ENCODE results near the gene GPR62.
"Not testable (repeated sequence)": the region's sequence is repeated elsewhere in the genome, so short reads cannot be mapped to it uniquely, and the experiment has no call there.

GPR62 gene

DNA sequence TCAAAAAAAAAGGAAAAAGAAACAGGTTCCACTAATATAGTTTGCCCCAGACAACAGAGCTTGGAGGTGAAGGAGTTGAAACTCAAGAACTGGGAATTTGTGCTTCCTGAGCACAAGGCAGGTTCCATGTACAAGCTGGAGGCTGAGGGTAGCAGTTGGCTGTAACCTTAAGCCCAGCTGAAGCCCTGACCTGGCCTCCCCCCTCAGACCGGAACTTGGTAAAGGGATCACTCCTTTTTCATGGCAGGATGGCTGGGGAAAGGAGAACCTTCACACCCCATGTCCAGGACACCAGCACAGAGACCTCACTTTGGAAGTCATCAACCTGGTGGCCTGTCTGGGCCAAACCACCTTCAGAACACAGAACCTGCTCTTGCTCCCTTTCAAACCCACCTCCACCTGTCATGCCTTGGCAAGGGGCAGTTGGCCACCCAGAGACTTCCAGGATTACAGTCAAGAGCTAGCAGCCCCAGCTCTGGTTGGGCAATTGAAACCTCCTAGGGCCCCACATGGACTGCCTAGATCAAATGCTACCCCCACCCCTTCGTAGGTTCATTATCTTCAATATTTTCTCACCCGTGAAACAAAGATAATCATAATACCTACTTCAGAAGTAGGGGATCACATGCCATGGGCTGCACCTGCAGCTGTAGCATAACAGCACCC is 37.0 kb downstream of the GPR62 start:
- no peak for DNase-seq (ENCODE audit: low spot score)

DNA sequence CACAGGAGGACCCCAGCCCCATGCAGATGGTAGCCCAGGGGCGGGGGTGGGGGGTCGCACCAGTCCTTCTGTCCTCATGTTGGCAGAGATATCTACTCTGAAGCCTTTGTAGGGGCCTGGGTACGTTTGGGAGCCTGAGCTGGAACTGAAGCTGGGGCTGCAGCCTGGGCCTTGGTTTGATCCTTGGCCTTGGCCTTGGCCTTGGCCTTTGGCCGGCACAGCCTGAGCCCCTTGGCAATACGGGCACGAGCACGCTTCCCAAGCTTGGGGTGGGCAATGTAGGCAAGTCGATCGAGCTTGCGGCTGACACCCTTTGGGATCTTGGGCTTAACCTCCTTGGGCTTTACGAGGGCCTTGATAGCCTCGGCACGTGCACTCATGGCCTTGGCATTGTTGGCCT is 38.5 kb downstream of the GPR62 start:
- not testable (repeated sequence) for DNase-seq (ENCODE audit: low spot score)

DNA sequence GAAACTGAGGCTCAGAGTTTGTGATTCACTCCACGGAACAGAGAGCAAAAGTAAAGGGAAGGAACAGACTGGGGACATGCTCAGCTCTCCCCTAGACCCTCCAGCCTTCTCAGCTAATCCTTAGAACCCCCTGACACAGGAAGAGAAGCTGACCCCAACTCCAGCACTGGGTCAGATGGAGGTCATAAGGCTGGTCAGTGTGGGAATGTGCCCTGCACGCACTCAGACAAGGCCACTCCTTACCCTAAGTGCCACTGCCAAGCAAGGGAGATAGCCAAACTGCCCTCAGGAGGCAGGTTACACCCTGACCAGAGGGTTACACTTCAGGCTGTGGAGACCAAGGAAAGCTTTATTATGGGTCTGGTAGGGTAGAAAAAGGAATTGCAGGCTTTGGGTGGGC is 39.3 kb downstream of the GPR62 start:
- no peak for DNase-seq (ENCODE audit: low spot score)

DNA sequence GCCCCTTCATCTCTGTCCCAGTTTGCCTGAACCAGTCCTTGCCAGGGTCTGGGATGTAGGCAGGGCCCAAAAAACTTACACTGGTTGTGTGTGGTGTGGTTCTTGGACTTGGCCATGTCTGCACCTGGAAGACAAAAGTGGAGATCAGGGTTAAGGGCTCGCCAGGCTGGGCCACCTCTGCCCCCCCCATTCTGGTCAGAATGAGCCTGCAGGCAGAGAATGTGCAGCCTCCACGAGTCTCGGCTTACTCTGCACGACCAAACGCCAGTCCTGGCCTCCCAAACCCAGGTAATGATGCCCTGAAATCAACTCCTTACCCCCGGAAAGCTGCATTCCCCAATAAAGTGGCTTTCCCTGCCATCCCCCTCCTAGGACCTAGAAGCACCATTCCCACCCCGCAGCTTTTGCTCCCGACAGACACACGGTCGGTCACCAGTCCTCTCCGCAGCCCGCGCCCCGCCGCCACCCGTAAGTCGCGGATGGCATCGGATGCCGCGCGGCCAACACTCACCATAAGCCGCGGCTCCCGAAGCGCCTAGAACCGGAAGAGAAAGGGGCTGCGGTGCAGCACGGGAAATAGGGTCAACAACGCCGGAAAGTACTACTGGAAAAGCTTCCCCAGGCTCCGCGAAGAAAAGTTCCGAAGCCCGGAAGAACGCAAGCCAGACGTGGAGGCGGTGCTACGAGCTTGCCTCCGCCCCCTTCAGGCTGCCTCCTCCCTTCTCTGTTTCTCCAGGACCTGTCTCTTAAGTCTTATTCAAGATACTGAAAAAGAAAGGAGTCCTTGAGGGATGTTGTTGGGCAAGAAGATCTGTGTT is 40.4 kb downstream of the GPR62 start, which contains the start of gene RPL29:
RPL29 (minus strand) TSS at position 550 of the 818 bp plus-strand sequence; CDS start at position 116, 434 bp downstream.
- DNase-seq (ENCODE audit: low spot score): peak; percentile 95

DNA sequence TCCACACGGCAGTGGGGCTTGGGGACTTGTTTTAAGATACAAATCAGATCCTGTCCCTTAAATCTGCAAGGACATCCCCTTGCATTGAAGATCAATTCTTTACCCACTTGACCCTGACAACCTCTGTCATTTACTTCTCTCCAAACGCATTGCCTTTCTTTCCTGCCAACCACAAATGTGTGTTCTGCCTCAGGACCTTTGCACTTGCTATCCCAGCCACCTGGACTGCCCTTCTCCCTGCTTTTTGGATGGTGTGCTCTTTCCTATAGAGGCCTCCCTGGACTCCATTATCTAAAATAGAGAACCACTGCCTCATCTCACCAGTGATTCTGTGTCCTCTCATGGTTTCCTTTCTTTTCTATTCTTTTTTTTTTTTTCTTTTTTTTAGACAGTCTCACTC is 42.0 kb downstream of the GPR62 start:
- no peak for DNase-seq (ENCODE audit: low spot score)

DNA sequence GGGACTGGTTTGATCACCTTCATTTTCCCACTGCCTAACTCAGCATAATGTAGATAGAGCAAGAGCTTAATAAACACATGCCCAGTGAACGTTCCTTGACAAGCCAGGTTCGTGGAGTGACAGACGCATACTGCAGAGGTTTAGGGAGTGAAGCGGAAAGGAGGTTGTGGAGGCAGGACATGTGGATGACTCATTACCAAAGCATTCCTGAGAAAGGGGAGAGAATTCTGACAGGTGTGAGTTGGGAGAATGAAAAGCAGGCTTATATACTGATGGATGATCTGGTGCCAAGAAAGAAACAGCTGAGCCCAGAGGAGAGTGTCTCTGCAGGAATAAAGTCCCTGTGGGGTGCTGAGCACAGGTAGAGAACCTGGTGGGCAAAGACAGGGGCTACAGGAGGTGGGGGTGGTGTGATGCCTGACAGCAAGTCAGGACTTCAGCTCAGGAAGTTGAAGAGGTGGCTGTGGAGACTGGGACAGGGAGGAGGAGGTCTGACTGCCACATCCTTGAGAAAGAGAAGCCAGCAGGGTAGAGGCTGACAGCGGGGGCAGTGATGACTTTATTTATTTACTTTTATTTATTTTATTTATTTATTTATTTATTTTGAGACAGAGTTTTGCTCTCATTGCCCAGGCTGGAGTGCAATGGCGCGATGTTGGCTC is 42.9 kb downstream of the GPR62 start:
- DNase-seq (ENCODE audit: low spot score): peak; percentile 94

DNA sequence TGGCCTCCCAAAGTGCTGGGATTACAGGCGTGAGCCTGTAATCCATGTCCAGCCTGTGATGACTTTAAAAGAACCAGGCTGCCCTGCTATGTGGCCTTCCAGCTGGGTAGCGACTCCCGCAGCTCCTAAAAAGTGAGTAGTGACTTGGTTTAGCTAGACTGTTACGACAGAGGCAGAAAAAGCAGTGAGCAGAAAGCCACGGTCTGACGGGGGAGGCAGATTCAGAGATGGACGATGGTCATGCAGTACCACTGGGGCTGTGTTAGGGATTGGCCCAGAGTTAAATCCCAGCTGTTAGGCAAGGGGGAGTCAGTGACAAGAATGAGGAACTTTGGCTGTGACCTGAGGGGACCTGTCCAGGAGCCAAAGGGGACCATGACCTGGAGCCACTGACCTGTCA is 43.6 kb downstream of the GPR62 start:
- DNase-seq (ENCODE audit: low spot score): no peak

DNA sequence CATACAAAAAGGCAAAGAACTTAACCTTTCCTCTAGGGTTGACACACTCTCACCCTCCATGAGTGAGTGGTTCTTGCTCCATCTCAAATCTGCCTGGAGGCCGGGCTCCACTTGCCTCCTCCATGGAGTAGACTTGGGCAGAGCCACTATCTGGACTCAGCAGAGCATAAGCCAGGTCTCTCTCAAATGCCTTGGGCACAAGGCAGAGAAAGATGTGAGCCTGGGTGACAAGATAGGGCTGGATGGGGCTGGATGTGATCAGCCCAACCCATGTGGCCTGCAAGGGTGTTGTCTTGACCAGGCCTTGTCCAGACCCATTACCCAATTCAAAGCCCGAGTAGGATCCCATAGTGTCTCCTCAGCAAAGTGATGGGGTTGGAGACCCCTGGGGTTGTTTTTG is 44.7 kb downstream of the GPR62 start:
- DNase-seq (ENCODE audit: low spot score): no peak

DNA sequence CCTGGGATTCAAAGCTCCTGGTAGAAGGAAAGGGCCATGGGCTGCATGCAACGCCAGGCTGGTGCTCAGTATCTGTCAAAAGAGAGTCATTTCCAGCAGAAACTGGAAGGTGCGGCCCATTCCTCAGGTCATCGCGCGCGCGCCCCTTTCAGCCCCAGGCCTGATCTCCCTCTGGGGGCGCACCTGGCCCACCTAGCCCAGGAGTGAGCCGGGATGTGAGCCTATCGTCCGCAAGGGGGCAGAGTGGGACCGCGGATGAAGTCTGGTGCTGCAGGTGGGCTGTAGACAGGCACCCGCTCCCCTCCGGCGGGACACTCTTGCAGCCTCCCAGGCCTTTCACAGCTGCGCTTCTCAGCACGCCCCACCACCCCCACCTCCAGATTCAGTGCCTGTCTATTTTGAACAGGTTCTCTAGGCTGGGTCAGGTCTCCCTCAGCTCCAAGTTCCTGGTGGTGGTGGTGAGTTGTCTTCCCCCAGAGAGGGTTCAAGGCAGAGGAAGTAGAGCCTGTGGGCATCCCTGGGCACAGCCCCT is 46.3 kb downstream of the GPR62 start:
- peak; percentile 69 for DNase-seq (ENCODE audit: low spot score)

DNA sequence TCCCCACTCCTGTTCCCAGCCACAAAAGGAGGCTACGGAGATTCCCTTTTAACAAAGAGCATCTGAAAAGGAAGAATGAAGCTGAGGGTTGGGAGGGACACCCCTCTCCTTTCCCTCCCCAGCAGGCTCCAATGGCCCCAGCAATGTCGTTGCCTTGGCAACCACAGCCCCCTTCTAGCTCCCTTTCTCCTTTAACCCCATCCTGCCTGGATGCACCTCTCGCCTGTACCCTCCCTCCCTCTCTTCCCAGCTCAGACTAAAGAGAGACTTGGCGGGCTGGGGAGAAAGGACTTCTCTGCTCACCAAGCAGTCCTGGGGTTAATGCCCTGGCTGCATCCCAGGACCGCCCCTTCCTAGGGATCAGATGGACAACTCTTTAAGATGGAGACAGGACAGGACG is 47.6 kb downstream of the GPR62 start:
- DNase-seq (ENCODE audit: low spot score): no peak

DNA sequence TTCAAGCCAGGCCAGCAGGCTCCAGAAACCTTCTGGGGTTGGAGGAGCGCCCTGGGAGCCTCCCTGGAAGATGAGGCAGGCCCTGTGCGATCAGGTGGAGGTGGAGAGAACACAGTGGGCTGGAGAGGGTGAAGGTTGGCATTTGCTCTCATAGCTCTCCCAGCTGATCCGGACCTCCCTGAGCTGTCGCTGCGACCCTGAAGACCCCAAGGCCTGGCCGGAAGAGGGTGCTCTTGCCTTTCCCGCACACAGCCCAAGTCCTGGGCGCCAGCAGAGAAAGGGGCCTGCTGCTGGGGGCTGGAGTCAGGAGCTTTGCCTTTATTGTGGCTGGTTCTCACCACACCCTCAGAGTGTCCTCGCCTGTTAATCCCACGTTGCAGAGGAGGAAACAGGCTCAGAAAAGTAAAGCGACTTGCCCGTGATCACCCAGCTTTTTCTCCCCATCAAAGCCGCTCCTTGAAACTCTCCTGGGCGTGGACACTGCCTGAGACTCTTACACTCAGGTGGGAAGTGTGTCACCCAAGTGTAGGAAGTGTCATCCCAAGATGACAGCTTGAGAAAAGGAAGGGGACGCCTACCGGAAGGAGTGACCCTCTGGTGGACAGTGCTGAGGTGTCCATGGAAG is 49.1 kb downstream of the GPR62 start:
- DNase-seq (ENCODE audit: low spot score): no peak

DNA sequence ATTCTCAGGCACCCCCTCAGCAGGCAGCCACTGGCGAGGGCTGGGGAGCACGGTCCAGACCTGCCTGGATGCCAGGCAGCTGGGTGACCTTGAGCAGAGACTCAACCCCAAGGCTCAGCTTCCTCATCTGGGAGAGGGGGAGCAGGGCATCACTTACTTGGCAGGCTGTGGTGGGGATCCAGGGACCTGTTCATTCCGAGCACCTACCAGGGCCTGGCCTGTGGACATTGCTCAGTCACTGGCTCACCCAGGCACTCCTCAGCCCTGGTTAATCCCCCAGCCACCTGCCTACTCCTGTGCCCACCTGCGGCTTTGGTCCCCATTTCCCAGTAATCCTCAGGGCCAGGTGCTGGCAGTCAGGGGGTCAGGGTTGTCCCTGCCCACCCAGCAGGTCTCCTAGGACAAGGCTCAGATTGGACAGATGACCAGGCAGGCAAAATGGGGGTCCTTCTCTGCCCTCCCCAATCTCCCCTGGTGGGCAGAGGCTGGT is 49.8 kb downstream of the GPR62 start:
- no peak for DNase-seq (ENCODE audit: low spot score)

DNA sequence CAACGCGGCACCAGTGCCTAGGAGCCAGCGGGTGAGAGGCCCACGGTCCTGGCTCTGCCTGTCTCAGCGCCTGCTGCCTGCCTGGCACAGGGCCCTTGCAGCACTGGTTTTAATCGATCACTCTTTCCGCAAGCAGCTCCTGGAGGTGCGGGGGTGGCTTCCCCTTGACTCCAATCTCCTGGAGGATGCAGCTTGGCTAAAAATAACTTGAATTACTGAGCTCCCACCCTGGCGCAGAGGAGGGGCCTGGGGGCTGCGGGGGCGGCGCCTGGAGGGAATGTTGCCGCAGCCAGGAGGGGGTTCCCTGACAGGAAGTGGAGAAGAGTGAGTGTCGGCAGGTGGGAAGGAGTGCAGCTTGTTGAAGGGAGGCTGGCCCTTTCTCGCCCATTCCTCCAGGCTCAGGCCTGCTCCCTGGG is 50.4 kb downstream of the GPR62 start:
- no peak for DNase-seq (ENCODE audit: low spot score)

DNA sequence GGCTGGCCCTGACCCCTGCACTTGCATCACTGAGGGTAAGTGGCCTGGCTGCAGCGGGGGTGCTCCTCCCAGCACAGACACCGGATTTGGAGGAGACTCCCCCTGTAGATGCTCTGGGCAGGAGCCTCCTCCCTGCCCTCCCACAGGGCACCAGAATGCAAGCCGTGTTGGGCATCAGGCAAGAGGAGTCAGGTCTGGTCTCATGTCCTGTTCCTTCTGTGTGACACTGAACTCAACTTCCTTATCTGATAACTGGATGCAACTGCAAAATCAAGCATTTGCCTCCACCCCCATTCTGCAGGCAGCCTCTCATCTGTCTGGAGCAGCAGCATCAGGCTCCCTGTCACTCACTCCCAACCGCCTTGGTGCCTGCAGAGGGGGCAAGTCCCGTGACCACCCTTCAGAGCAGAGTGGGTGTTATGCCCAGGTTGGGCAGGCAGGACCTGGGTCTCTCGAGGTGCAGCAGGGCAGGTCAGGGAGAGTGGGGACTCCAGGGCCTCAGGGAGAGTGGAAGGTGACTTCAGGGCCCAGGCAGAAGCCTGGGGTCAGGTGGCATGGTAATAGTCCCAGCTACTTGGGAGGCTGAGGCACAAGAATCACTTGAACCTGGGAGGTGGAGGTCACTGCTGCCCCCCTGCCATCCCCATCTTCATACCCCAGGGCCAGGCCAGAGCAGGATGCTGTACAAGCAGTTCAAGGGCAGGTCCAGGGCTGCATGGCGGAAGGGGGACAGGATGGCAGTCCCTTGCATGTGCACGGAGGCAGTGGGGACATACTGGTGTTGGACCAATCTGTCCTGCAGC is 51.0 kb downstream of the GPR62 start:
- no peak for DNase-seq (ENCODE audit: low spot score)

DNA sequence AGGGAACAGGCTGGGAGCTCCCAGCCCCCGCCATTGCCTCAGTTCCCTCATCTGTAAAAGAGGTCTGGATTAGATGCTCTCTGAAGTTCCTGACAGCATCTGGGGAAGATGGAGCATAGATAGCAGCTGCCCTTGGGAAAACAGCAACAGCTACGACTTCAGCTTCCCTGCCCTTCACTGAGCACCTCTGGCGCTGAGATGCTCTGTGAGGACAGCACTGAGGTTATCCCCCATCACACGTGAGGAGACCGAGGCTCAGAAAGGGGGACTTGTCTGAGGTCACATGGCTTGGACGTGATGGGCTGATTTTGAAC is 51.6 kb downstream of the GPR62 start:
- no peak for DNase-seq (ENCODE audit: low spot score)
